HCT116 (cell line): Measurements from ENCODE around the gene IL15RA.

Experiments
- CEBPB ChIP-seq: IDR thresholded peaks from 2 replicates; pipeline ENCODE4 v1.6.1; 2012; ENCODE audit warnings: low read depth
- EZH2 ChIP-seq: fragments of 200-600 bp; sonication (generic); IDR thresholded peaks from 2 replicates; pipeline ENCODE4 v1.6.1; 2017; ENCODE audit warnings: antibody characterized with exemption, mixed run types
- EZH2phosphoT487 ChIP-seq: fragments of 200-600 bp; IDR thresholded peaks from 2 replicates; pipeline ENCODE4 v1.6.1; 2018; ENCODE audit warnings: antibody characterized with exemption, borderline replicate concordance
- JUND ChIP-seq: IDR thresholded peaks from 2 replicates; pipeline ENCODE4 v1.6.1; 2012
- POLR2A ChIP-seq: IDR thresholded peaks from 2 replicates; pipeline ENCODE4 v1.7.0; 2011; ENCODE audit warnings: borderline replicate concordance; ENCODE audit not compliant: insufficient read depth, insufficient read length; ENCODE audit errors: extremely low read depth
- POLR2AphosphoS5 ChIP-seq: IDR thresholded peaks from 2 replicates; pipeline ENCODE4 v1.6.1; 2011; ENCODE audit warnings: mild to moderate bottlenecking, low read depth, low read length, moderate library complexity
- TF ChIP-seq, protein P1 (sequence below), 3 experiments: fragments of 200-600 bp in 1 of 3; sonication (generic) in 1 of 3; IDR thresholded peaks in 2 of 3; conservative IDR thresholded peaks in 1 of 3; 2 replicates each; pipeline ENCODE4 v1.5.1; 2012 to 2017; ENCODE audit warnings: low read depth in 2 of 3, low read length in 2 of 3, antibody characterized with exemption in 1 of 3, borderline replicate concordance in 1 of 3, control low read depth in 1 of 3, mild to moderate bottlenecking in 1 of 3, mixed read lengths in 1 of 3, mixed run types in 1 of 3, moderate library complexity in 1 of 3; ENCODE audit not compliant: insufficient read depth in 1 of 3
- TF ChIP-seq, protein P2 (sequence below): IDR thresholded peaks from 2 replicates; pipeline ENCODE4 v1.6.1; 2011; ENCODE audit warnings: mild to moderate bottlenecking, low read length, moderate library complexity; ENCODE audit not compliant: insufficient replicate concordance; ENCODE audit errors: extremely low read depth

DNA sequence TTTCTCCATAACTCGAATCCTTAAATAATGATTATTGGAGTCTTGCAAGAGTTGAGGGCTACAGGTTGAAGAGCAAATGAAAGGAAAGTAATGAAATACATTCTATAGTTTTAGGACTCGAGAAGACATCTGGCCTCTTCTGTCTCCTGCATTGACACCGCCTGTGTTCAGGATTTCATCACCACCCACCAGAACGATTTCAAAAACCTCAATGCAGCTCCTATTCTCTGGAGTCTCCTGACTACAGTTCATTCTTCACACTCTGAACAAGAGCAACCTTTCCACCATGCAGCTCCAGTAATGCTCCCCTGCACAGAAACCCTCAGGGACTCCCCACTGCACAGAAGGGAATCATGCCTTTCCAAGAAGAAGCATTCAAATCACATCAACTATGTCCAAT, 5.5 kb downstream of the IL15RA start:
- TF ChIP-seq, protein P1, sequence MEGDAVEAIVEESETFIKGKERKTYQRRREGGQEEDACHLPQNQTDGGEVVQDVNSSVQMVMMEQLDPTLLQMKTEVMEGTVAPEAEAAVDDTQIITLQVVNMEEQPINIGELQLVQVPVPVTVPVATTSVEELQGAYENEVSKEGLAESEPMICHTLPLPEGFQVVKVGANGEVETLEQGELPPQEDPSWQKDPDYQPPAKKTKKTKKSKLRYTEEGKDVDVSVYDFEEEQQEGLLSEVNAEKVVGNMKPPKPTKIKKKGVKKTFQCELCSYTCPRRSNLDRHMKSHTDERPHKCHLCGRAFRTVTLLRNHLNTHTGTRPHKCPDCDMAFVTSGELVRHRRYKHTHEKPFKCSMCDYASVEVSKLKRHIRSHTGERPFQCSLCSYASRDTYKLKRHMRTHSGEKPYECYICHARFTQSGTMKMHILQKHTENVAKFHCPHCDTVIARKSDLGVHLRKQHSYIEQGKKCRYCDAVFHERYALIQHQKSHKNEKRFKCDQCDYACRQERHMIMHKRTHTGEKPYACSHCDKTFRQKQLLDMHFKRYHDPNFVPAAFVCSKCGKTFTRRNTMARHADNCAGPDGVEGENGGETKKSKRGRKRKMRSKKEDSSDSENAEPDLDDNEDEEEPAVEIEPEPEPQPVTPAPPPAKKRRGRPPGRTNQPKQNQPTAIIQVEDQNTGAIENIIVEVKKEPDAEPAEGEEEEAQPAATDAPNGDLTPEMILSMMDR (IDR thresholded peaks at IDR 0.05 in 2 of 3, conservative IDR thresholded peaks at IDR 0.05 in 1 of 3; ENCODE audit: borderline replicate concordance in 1 of 3, insufficient read depth in 1 of 3, low read depth in 2 of 3, low read length in 2 of 3) = no peak
- TF ChIP-seq POLR2A = no peak
- no peak for TF ChIP-seq POLR2AphosphoS5
- TF ChIP-seq CEBPB = no peak
- TF ChIP-seq EZH2phosphoT487 = no peak
- TF ChIP-seq JUND = no peak
- TF ChIP-seq, protein P2, sequence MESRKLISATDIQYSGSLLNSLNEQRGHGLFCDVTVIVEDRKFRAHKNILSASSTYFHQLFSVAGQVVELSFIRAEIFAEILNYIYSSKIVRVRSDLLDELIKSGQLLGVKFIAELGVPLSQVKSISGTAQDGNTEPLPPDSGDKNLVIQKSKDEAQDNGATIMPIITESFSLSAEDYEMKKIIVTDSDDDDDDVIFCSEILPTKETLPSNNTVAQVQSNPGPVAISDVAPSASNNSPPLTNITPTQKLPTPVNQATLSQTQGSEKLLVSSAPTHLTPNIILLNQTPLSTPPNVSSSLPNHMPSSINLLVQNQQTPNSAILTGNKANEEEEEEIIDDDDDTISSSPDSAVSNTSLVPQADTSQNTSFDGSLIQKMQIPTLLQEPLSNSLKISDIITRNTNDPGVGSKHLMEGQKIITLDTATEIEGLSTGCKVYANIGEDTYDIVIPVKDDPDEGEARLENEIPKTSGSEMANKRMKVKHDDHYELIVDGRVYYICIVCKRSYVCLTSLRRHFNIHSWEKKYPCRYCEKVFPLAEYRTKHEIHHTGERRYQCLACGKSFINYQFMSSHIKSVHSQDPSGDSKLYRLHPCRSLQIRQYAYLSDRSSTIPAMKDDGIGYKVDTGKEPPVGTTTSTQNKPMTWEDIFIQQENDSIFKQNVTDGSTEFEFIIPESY = no peak
- no peak for TF ChIP-seq EZH2
